ENCODE results near the gene LST1. TPM values are rescaled to one million over a fixed set of nuclear protein-coding genes. Genes with fewer than 3 reads are reported as not detected.

Gene LST1
- total and polyA plus RNA-seq, 4 donors = 10.4 to 24.6 (median 13.4) TPM

DNA sequence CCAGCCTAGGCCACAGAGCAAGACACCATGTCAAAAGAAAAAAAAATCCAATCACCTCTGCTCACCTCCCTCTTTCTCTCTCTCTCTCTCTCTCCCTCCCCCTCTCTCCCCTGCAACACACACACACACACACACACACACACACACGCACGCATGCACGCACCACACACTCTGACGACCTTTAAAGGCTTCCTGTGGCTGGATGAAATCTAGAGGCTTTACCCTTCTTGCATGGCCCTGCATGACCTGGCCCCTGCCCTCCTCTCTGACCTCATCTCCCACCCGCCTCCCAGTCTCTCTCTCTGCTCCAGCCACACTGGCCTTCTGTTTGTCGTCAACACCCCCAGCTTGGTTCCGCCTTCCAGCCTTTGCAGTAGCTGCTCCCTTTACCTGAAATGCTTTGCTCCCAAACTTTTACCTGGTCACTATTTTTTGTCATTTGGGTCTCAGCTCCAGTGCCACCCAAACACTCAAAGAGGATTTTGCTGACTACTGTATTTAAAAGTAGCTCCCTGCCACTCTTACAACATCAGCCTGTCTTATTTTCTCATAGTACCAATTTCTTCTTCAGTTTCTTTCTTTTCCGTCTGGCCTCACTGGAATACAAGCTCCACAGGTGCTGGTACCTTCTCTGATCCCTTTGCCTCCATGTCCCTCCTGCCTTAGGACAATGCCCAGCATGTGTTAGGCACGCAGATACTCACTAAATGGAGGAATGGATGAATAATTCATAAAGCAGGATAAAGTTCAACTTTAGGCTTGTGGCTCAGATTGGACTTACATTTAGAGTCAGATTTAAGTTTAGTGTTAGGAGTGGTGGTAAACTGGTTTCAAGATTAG, 18.3 kb upstream of the LST1 start:
- H3K9me3 ChIP-seq (ENCODE audit: control insufficient read depth in 4 of 4, low read length in 3 of 4) = no peaks in the 10 kb centered on the region
- WGBS = 51% methylated on average over 9 of the region's 9 CpGs
- H3K27me3 ChIP-seq (ENCODE audit: control insufficient read depth in 4 of 4, insufficient read depth in 4 of 4, low read length in 3 of 4) = no peaks in the 10 kb centered on the region
- H3K4me1 ChIP-seq (ENCODE audit: control insufficient read depth in 4 of 4, insufficient read depth in 4 of 4, low read length in 3 of 4) = no peaks in the 10 kb centered on the region
- H3K27ac ChIP-seq (ENCODE audit: low read depth in 1 of 2, low read length in 2 of 2) = no peak overlapping the region
- TF ChIP-seq, protein P1, sequence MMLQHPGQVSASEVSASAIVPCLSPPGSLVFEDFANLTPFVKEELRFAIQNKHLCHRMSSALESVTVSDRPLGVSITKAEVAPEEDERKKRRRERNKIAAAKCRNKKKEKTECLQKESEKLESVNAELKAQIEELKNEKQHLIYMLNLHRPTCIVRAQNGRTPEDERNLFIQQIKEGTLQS (IDR thresholded peaks at IDR 0.05) = no peak
- TF ChIP-seq HNF4G (IDR thresholded peaks at IDR 0.05) = no peak
- TF ChIP-seq EGR1 (IDR thresholded peaks at IDR 0.05; ENCODE audit: low read depth in 2 of 2) = no peak
- TF ChIP-seq JUND (IDR thresholded peaks at IDR 0.05) = no peak
- TF ChIP-seq GABPA (IDR thresholded peaks at IDR 0.05 in 1 of 2, conservative IDR thresholded peaks at IDR 0.05 in 1 of 2) = no peak
- no peak for TF ChIP-seq RXRA (IDR thresholded peaks at IDR 0.05)
- no peak for TF ChIP-seq HNF4A (conservative IDR thresholded peaks at IDR 0.05)
- TF ChIP-seq, protein P2, sequence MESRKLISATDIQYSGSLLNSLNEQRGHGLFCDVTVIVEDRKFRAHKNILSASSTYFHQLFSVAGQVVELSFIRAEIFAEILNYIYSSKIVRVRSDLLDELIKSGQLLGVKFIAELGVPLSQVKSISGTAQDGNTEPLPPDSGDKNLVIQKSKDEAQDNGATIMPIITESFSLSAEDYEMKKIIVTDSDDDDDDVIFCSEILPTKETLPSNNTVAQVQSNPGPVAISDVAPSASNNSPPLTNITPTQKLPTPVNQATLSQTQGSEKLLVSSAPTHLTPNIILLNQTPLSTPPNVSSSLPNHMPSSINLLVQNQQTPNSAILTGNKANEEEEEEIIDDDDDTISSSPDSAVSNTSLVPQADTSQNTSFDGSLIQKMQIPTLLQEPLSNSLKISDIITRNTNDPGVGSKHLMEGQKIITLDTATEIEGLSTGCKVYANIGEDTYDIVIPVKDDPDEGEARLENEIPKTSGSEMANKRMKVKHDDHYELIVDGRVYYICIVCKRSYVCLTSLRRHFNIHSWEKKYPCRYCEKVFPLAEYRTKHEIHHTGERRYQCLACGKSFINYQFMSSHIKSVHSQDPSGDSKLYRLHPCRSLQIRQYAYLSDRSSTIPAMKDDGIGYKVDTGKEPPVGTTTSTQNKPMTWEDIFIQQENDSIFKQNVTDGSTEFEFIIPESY (IDR thresholded peaks at IDR 0.05) = no peak
- TF ChIP-seq, protein P3, sequence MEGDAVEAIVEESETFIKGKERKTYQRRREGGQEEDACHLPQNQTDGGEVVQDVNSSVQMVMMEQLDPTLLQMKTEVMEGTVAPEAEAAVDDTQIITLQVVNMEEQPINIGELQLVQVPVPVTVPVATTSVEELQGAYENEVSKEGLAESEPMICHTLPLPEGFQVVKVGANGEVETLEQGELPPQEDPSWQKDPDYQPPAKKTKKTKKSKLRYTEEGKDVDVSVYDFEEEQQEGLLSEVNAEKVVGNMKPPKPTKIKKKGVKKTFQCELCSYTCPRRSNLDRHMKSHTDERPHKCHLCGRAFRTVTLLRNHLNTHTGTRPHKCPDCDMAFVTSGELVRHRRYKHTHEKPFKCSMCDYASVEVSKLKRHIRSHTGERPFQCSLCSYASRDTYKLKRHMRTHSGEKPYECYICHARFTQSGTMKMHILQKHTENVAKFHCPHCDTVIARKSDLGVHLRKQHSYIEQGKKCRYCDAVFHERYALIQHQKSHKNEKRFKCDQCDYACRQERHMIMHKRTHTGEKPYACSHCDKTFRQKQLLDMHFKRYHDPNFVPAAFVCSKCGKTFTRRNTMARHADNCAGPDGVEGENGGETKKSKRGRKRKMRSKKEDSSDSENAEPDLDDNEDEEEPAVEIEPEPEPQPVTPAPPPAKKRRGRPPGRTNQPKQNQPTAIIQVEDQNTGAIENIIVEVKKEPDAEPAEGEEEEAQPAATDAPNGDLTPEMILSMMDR (IDR thresholded peaks at IDR 0.05; ENCODE audit: low read depth, low read length, missing input control) = no peak
- TF ChIP-seq, protein P4, sequence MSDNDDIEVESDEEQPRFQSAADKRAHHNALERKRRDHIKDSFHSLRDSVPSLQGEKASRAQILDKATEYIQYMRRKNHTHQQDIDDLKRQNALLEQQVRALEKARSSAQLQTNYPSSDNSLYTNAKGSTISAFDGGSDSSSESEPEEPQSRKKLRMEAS (IDR thresholded peaks at IDR 0.05) = no peak
- no peak for TF ChIP-seq TAF1 (conservative IDR thresholded peaks at IDR 0.05)
- no peak for TF ChIP-seq NR2F2 (IDR thresholded peaks at IDR 0.05)
- no peak for TF ChIP-seq SP1 (IDR thresholded peaks at IDR 0.05)
- TF ChIP-seq, protein P5, sequence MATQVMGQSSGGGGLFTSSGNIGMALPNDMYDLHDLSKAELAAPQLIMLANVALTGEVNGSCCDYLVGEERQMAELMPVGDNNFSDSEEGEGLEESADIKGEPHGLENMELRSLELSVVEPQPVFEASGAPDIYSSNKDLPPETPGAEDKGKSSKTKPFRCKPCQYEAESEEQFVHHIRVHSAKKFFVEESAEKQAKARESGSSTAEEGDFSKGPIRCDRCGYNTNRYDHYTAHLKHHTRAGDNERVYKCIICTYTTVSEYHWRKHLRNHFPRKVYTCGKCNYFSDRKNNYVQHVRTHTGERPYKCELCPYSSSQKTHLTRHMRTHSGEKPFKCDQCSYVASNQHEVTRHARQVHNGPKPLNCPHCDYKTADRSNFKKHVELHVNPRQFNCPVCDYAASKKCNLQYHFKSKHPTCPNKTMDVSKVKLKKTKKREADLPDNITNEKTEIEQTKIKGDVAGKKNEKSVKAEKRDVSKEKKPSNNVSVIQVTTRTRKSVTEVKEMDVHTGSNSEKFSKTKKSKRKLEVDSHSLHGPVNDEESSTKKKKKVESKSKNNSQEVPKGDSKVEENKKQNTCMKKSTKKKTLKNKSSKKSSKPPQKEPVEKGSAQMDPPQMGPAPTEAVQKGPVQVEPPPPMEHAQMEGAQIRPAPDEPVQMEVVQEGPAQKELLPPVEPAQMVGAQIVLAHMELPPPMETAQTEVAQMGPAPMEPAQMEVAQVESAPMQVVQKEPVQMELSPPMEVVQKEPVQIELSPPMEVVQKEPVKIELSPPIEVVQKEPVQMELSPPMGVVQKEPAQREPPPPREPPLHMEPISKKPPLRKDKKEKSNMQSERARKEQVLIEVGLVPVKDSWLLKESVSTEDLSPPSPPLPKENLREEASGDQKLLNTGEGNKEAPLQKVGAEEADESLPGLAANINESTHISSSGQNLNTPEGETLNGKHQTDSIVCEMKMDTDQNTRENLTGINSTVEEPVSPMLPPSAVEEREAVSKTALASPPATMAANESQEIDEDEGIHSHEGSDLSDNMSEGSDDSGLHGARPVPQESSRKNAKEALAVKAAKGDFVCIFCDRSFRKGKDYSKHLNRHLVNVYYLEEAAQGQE (IDR thresholded peaks at IDR 0.05) = no peak
- TF ChIP-seq YY1 (IDR thresholded peaks at IDR 0.05) = no peak
- no peak for TF ChIP-seq RAD21 (IDR thresholded peaks at IDR 0.05)
- TF ChIP-seq FOXA1 (IDR thresholded peaks at IDR 0.05) = no peak
- TF ChIP-seq FOXA2 (IDR thresholded peaks at IDR 0.05) = no peak
- no peak for DNase-seq (ENCODE audit: low spot score)
- no peaks in the 10 kb centered on the region for H3K36me3 ChIP-seq (ENCODE audit: control insufficient read depth in 4 of 4, insufficient read depth in 3 of 4, low read depth in 1 of 4, low read length in 3 of 4)
- H3K4me3 ChIP-seq (ENCODE audit: low read depth in 1 of 3, low read length in 3 of 3) = no peak overlapping the region
- no peak overlapping the region for H3K9ac ChIP-seq (ENCODE audit: low read depth in 1 of 2, low read length in 2 of 2)
